GM23338 (cell line): Measurements from ENCODE around the gene ELF5. TPM values are rescaled to one million over a fixed set of nuclear protein-coding genes. Genes with fewer than 3 reads are reported as not detected.

Source experiments
- ATAC-seq: fragments of 200-7000 bp; cut with Tn5 transposase; 3 replicates; pipeline ENCODE4 v1.9.1; 2020
- DNase-seq: peaks from one replicate; pipeline ENCODE4 v3.0.0-alpha.2; 2015; ENCODE audit warnings: low spot score
- H2AFZ ChIP-seq: fragments of 200-600 bp; sonication (generic); 2 replicates; pipeline ENCODE4 v1.8.0; 2016; ENCODE audit warnings: antibody characterized with exemption, mild to moderate bottlenecking, moderate library complexity
- H3F3A ChIP-seq: fragments of 200-600 bp; sonication (generic); replicated peaks from 2 replicates; pipeline ENCODE4 v1.8.0; 2017; ENCODE audit warnings: antibody characterized with exemption, mixed run types, low read depth
- H3K27ac ChIP-seq: fragments of 200-600 bp; sonication (generic); 2 replicates; pipeline ENCODE4 v1.6.1; 2016; ENCODE audit warnings: low read depth
- H3K27me3 ChIP-seq: fragments of 200-600 bp; sonication (generic); 2 replicates; pipeline ENCODE4 v1.8.0; 2016; ENCODE audit warnings: mild to moderate bottlenecking, mixed run types, moderate library complexity; ENCODE audit not compliant: insufficient read depth
- H3K36me3 ChIP-seq: fragments of 200-600 bp; sonication (generic); 2 replicates; pipeline ENCODE4 v1.8.0; 2016; ENCODE audit warnings: mild to moderate bottlenecking; ENCODE audit not compliant: insufficient read depth
- H3K4me1 ChIP-seq: fragments of 200-600 bp; sonication (generic); 2 replicates; pipeline ENCODE4 v1.8.0; 2016; ENCODE audit warnings: mild to moderate bottlenecking, moderate library complexity; ENCODE audit not compliant: insufficient read depth
- H3K4me2 ChIP-seq: fragments of 200-600 bp; sonication (generic); 2 replicates; pipeline ENCODE4 v1.7.1; 2017; ENCODE audit warnings: mixed run types
- H3K4me3 ChIP-seq: fragments of 200-600 bp; sonication (generic); 2 replicates; pipeline ENCODE4 v1.6.1; 2016; ENCODE audit warnings: mixed run types
- H3K79me2 ChIP-seq: fragments of 200-600 bp; sonication (generic); replicated peaks from 2 replicates; pipeline ENCODE4 v1.8.0; 2017; ENCODE audit warnings: mild to moderate bottlenecking; ENCODE audit not compliant: insufficient read depth
- H3K9me2 ChIP-seq: fragments of 200-600 bp; sonication (generic); 2 replicates; pipeline ENCODE4 v1.8.0; 2017; ENCODE audit not compliant: insufficient read depth
- H4K20me1 ChIP-seq: fragments of 200-600 bp; sonication (generic); replicated peaks from 2 replicates; pipeline ENCODE4 v1.8.0; 2017; ENCODE audit warnings: mild to moderate bottlenecking; ENCODE audit not compliant: insufficient read depth
- H3K27ac Mint-ChIP-seq: 2 replicates; pipeline ENCODE4 v1.8.0; 2020; ENCODE audit warnings: inconsistent platforms, mild to moderate bottlenecking, moderate library complexity, mixed read lengths
- H3K27me3 Mint-ChIP-seq: 3 replicates; pipeline ENCODE4 v1.8.0; 2022; ENCODE audit warnings: low read depth, mild to moderate bottlenecking, moderate library complexity, mixed read lengths, inconsistent platforms; ENCODE audit not compliant: insufficient read depth, poor library complexity
- H3K36me3 Mint-ChIP-seq: 3 replicates; pipeline ENCODE4 v1.8.0; 2021; ENCODE audit warnings: low read depth, mild to moderate bottlenecking, inconsistent platforms, moderate library complexity, mixed read lengths
- H3K4me1 Mint-ChIP-seq: 3 replicates; pipeline ENCODE4 v1.8.0; 2020; ENCODE audit warnings: mild to moderate bottlenecking, inconsistent platforms, mixed read lengths
- H3K4me3 Mint-ChIP-seq: 3 replicates; pipeline ENCODE4 v1.8.0; 2021; ENCODE audit warnings: moderate library complexity, mild to moderate bottlenecking, inconsistent platforms, mixed read lengths
- H3K9me3 Mint-ChIP-seq: 3 replicates; pipeline ENCODE4 v1.8.0; 2020; ENCODE audit warnings: moderate library complexity, mild to moderate bottlenecking, inconsistent platforms, mixed read lengths
- CREB1 ChIP-seq: fragments of 250-450 bp; sonication (Bioruptor Pico); IDR thresholded peaks from 2 replicates; pipeline ENCODE4 v1.5.0; 2020; ENCODE audit warnings: low read depth, mild to moderate bottlenecking, moderate library complexity
- CTCF ChIP-seq, 2 experiments: fragments of 200-600 bp in 1 of 2; sonication (generic) in 1 of 2; conservative IDR thresholded peaks; 2 replicates each; pipeline versions ENCODE4 v1.5.1 to v1.6.1; 2016 to 2017; ENCODE audit warnings: antibody characterized with exemption in 2 of 2, low read depth in 2 of 2, mild to moderate bottlenecking in 2 of 2, moderate library complexity in 1 of 2
- ETS1 ChIP-seq: IDR thresholded peaks from 2 replicates; pipeline ENCODE4 v1.6.1; 2016; ENCODE audit warnings: antibody characterized with exemption
- EZH2 ChIP-seq: fragments of 200-600 bp; sonication (generic); IDR thresholded peaks from one replicate; pipeline ENCODE4 v1.8.0; 2017; ENCODE audit warnings: antibody characterized with exemption, mild to moderate bottlenecking, low read depth; ENCODE audit not compliant: unreplicated experiment
- EZH2phosphoT487 ChIP-seq: fragments of 200-600 bp; sonication (generic); IDR thresholded peaks from one replicate; pipeline ENCODE4 v1.8.1; 2018; ENCODE audit warnings: antibody characterized with exemption; ENCODE audit not compliant: unreplicated experiment
- NANOG ChIP-seq: IDR thresholded peaks from 2 replicates; pipeline ENCODE4 v1.6.1; 2016; ENCODE audit warnings: antibody characterized with exemption, borderline replicate concordance
- POLR2AphosphoS5 ChIP-seq: IDR thresholded peaks from 2 replicates; pipeline ENCODE4 v1.6.1; 2016; ENCODE audit warnings: antibody characterized with exemption, low read depth
- REST ChIP-seq: IDR thresholded peaks from one replicate; pipeline ENCODE4 v1.6.1; 2018; ENCODE audit warnings: antibody characterized with exemption; ENCODE audit not compliant: unreplicated experiment
- STAT1 ChIP-seq: IDR thresholded peaks from one replicate; pipeline ENCODE4 v1.6.1; 2016; ENCODE audit warnings: antibody characterized with exemption; ENCODE audit not compliant: unreplicated experiment
- ZNF462 ChIP-seq: fragments of 250-450 bp; sonication (Bioruptor Pico); IDR thresholded peaks from 2 replicates; pipeline ENCODE4 v1.5.0; 2020; ENCODE audit warnings: mild to moderate bottlenecking, moderate library complexity
- polyA plus RNA-seq: library from polyadenylated mRNA; unstranded; fragments of >200 nt; fragmentation: Nextera tagmentation; extraction: Ambion mirVana; gene quantifications from 2 replicates; pipeline ENCODE4 v1.2.1, GENCODE V29; 2016
- total RNA-seq: library from RNA; depleted of rRNA; stranded (reverse); fragments of >200 nt; shearing (Covaris generic); gene quantifications from 2 replicates; pipeline ENCODE4 v1.2.3, GENCODE V29; 2014

The ELF5 gene
- total and polyA plus RNA-seq, 2 experiments from 2014 or later, result not detected

GRCh38 chr11:34502949-34503348, 10.6 kb downstream of the ELF5 start:
- H3K27me3 Mint-ChIP-seq, result no peaks in the 10 kb centered on the region
- Histone ChIP-seq H3K27ac (no peak overlapping the region), H3F3A (no peaks in the 10 kb centered on the region), H4K20me1 (no peaks in the 10 kb centered on the region), H3K4me1 (no peaks in the 10 kb centered on the region), H3K36me3 (no peaks in the 10 kb centered on the region), H3K4me2 (no peak overlapping the region), H3K4me3 (no peak overlapping the region), H2AFZ (no peak overlapping the region), H3K9me2 (no peaks in the 10 kb centered on the region), H3K27me3 (no peaks in the 10 kb centered on the region), H3K79me2 (no peaks in the 10 kb centered on the region)
- H3K4me1 Mint-ChIP-seq, result no peaks in the 10 kb centered on the region
- no peak overlapping the region for H3K4me3 Mint-ChIP-seq
- no peak for DNase-seq
- no peaks in the 10 kb centered on the region for H3K36me3 Mint-ChIP-seq
- ATAC-seq, result no peak
- no peaks in the 10 kb centered on the region for H3K9me3 Mint-ChIP-seq
- no peak overlapping the region for H3K27ac Mint-ChIP-seq
- TF ChIP-seq POLR2AphosphoS5 (no peak), EZH2 (no peak), REST (no peak), CREB1 (no peak), NANOG (no peak), ZNF462 (CRISPR knock-in tag) (no peak), ETS1 (no peak), STAT1 (no peak), CTCF (conservative IDR thresholded peaks at IDR 0.05; ENCODE audit: low read depth in 2 of 2) (no peak), EZH2phosphoT487 (no peak)
